ENCODE measurements around the gene ARMC9.
"Not testable (repeated sequence)": the region's sequence is repeated elsewhere in the genome, so short reads cannot be mapped to it uniquely, and the experiment has no call there.

ARMC9 gene

GRCh38 chr2:231298091-231298490, 99.7 kb downstream of the ARMC9 start:
- no peak for DNase-seq (ENCODE audit: low read depth)
- no peak overlapping the region for H3K4me3 ChIP-seq (ENCODE audit: low read length)
- TF ChIP-seq CTCF (conservative IDR thresholded peaks at IDR 0.05; ENCODE audit: low read length), result no peak

GRCh38 chr2:231299267-231299666, 100.8 kb downstream of the ARMC9 start:
- no peak overlapping the region for H3K4me3 ChIP-seq (ENCODE audit: low read length)
- no peak for TF ChIP-seq CTCF (conservative IDR thresholded peaks at IDR 0.05; ENCODE audit: low read length)
- DNase-seq (ENCODE audit: low read depth), result no peak

GRCh38 chr2:231300020-231300721, 101.7 kb downstream of the ARMC9 start:
- no peak overlapping the region for H3K4me3 ChIP-seq (ENCODE audit: low read length)
- no peak for DNase-seq (ENCODE audit: low read depth)
- no peak for TF ChIP-seq CTCF (conservative IDR thresholded peaks at IDR 0.05; ENCODE audit: low read length)

- no peak overlapping the region for H3K4me3 ChIP-seq (ENCODE audit: low read length)
- no peak for DNase-seq (ENCODE audit: low read depth)
- no peak for TF ChIP-seq CTCF (conservative IDR thresholded peaks at IDR 0.05; ENCODE audit: low read length)
Measured at GRCh38 chr2:231300722-231301076, 102.3 kb downstream of the ARMC9 start.

- not testable (repeated sequence) for DNase-seq (ENCODE audit: low read depth); H3K4me3 ChIP-seq (ENCODE audit: low read length)
Measured at GRCh38 chr2:231304259-231304658, 105.8 kb downstream of the ARMC9 start.

- H3K4me3 ChIP-seq (ENCODE audit: low read length), result no peak overlapping the region
- no peak for DNase-seq (ENCODE audit: low read depth)
- TF ChIP-seq CTCF (conservative IDR thresholded peaks at IDR 0.05; ENCODE audit: low read length), result no peak
Measured at GRCh38 chr2:231305221-231305620, 106.8 kb downstream of the ARMC9 start.

- H3K4me3 ChIP-seq (ENCODE audit: low read length), result no peak overlapping the region
- no peak for DNase-seq (ENCODE audit: low read depth)
- no peak for TF ChIP-seq CTCF (conservative IDR thresholded peaks at IDR 0.05; ENCODE audit: low read length)
Measured at GRCh38 chr2:231306791-231307393, 108.5 kb downstream of the ARMC9 start.

Data from AG10803 (cell line).